ENCODE measurements around the gene OR11A1. TPM values are rescaled to one million over a fixed set of nuclear protein-coding genes. Genes with fewer than 3 reads are reported as not detected.

The OR11A1 gene
- total and polyA plus RNA-seq, 10 donors = not detected

- Histone ChIP-seq H3K36me3 (no peaks in the 10 kb centered on the region), H3K4me1 (no peaks in the 10 kb centered on the region), H3K27me3 (replicated peaks in 1 of 7) (peaks cover 0 to 14% (median 0%) of the 10 kb centered on the region in 7 donors), H3K27ac (no peak overlapping the region), H3K4me3 (no peak overlapping the region), H3K9me3 (peaks cover 0 to 6% (median 0%) of the 10 kb centered on the region in 8 donors)
- 68 to 90% (median 84%) methylated on average over 1 of the region's 1 CpG for WGBS, 5 donors
- intact Hi-C loops (cut with DNase I; ENCODE audit: low total_unique reads) = no loop called here
- no peak for DNase-seq
- TF ChIP-seq CTCF (IDR thresholded peaks at IDR 0.05 in 8 of 11, conservative IDR thresholded peaks at IDR 0.05 in 3 of 11) (no peak), POLR2AphosphoS5 (IDR thresholded peaks at IDR 0.05) (no peak), POLR2A (IDR thresholded peaks at IDR 0.05) (no peak)
These were observed 26.9 kb upstream of the OR11A1 start for GRCh38 chr6:29483735-29484134.

GRCh38 chr6:29483186-29483585 lies 26.3 kb upstream of the OR11A1 start:
- WGBS, 5 donors = 70 to 90% (median 85%) methylated on average over 3 of the region's 3 CpGs
- intact Hi-C loops (cut with DNase I; ENCODE audit: low total_unique reads) = no loop called here
- no peak overlapping the region for H3K4me3 ChIP-seq
- DNase-seq = no peak
- H3K27ac ChIP-seq = no peak overlapping the region
- no peaks in the 10 kb centered on the region for H3K36me3 ChIP-seq
- no peak for TF ChIP-seq POLR2A (IDR thresholded peaks at IDR 0.05)
- no peak for TF ChIP-seq CTCF (IDR thresholded peaks at IDR 0.05 in 8 of 11, conservative IDR thresholded peaks at IDR 0.05 in 3 of 11)
- TF ChIP-seq POLR2AphosphoS5 (IDR thresholded peaks at IDR 0.05) = no peak
- H3K9me3 ChIP-seq = peaks cover 0 to 6% (median 0%) of the 10 kb centered on the region in 8 donors
- peaks cover 0 to 10% (median 0%) of the 10 kb centered on the region in 7 donors for H3K27me3 ChIP-seq (replicated peaks in 1 of 7)
- no peaks in the 10 kb centered on the region for H3K4me1 ChIP-seq

GRCh38 chr6:29479560-29479959 lies 22.7 kb upstream of the OR11A1 start:
- intact Hi-C loops (cut with DNase I; ENCODE audit: low total_unique reads) = no loop called here
- no peaks in the 10 kb centered on the region for H3K4me1 ChIP-seq
- H3K9me3 ChIP-seq = peaks cover 0 to 6% (median 0%) of the 10 kb centered on the region in 8 donors
- WGBS, 5 donors = 72 to 84% (median 79%) methylated on average over 2 of the region's 2 CpGs
- H3K36me3 ChIP-seq = no peaks in the 10 kb centered on the region
- no peak overlapping the region for H3K27ac ChIP-seq
- no peaks in the 10 kb centered on the region for H3K27me3 ChIP-seq (replicated peaks in 1 of 7)
- DNase-seq = no peak
- H3K4me3 ChIP-seq = no peak overlapping the region
- no peak for TF ChIP-seq CTCF (IDR thresholded peaks at IDR 0.05 in 8 of 11, conservative IDR thresholded peaks at IDR 0.05 in 3 of 11)
- no peak for TF ChIP-seq POLR2AphosphoS5 (IDR thresholded peaks at IDR 0.05)
- TF ChIP-seq POLR2A (IDR thresholded peaks at IDR 0.05) = no peak

- no peak for DNase-seq
- intact Hi-C loops (cut with DNase I; ENCODE audit: low total_unique reads) = no loop called here
- Histone ChIP-seq H3K36me3 (no peaks in the 10 kb centered on the region), H3K4me1 (no peaks in the 10 kb centered on the region), H3K27ac (no peak overlapping the region), H3K27me3 (replicated peaks in 1 of 7) (no peaks in the 10 kb centered on the region), H3K4me3 (no peak overlapping the region), H3K9me3 (peaks cover 0 to 6% (median 0%) of the 10 kb centered on the region in 8 donors)
- TF ChIP-seq CTCF (IDR thresholded peaks at IDR 0.05 in 8 of 11, conservative IDR thresholded peaks at IDR 0.05 in 3 of 11) (no peak), POLR2A (IDR thresholded peaks at IDR 0.05) (no peak), POLR2AphosphoS5 (IDR thresholded peaks at IDR 0.05) (no peak)
- WGBS, 5 donors = 66 to 93% (median 84%) methylated on average over 5 of the region's 5 CpGs
These were observed 21.9 kb upstream of the OR11A1 start for GRCh38 chr6:29478740-29479139.

Measured in spleen (tissue), 11 donors.